ENCODE results near the gene SPATA9. TPM values are rescaled to one million over a fixed set of nuclear protein-coding genes. Genes with fewer than 3 reads are reported as not detected.

Gene SPATA9
- total RNA-seq, 1 donor from 2014 or later: 1.0 TPM

- DNase-seq (ENCODE audit: low read depth, low spot score): no peak
Observed at GRCh38 chr5:95686651-95687050, 3.9 kb upstream of the SPATA9 start.

GRCh38 chr5:95684361-95684760, 1.6 kb upstream of the SPATA9 start:
- Mint-ChIP-seq H3K4me3 (no peak overlapping the region), H3K9me3 (peaks cover 5% of the 10 kb centered on the region), H3K27me3 (ENCODE audit: low read depth) (no peaks in the 10 kb centered on the region), H3K36me3 (ENCODE audit: low read depth) (no peaks in the 10 kb centered on the region), H3K4me1 (peaks cover 16% of the 10 kb centered on the region), H3K27ac (ENCODE audit: unreplicated experiment) (peak overlapping the region; percentile 0)
- no peak for TF ChIP-seq CTCF (conservative IDR thresholded peaks at IDR 0.05)
- no peak for DNase-seq (ENCODE audit: low read depth, low spot score)

More at GRCh38 chr5:95686651-95687050, 3.9 kb upstream of the SPATA9 start:
- H3K9me3 Mint-ChIP-seq: peaks cover 8% of the 10 kb centered on the region
- no peaks in the 10 kb centered on the region for H3K27me3 Mint-ChIP-seq (ENCODE audit: low read depth)
- H3K36me3 Mint-ChIP-seq (ENCODE audit: low read depth): no peaks in the 10 kb centered on the region
- no peak overlapping the region for H3K27ac Mint-ChIP-seq (ENCODE audit: unreplicated experiment)
- H3K4me1 Mint-ChIP-seq: peaks cover 16% of the 10 kb centered on the region
- H3K4me3 Mint-ChIP-seq: no peak overlapping the region
- TF ChIP-seq CTCF (conservative IDR thresholded peaks at IDR 0.05): no peak

- Mint-ChIP-seq H3K9me3 (no peaks in the 10 kb centered on the region), H3K4me3 (no peak overlapping the region), H3K27me3 (ENCODE audit: low read depth) (no peaks in the 10 kb centered on the region), H3K27ac (ENCODE audit: unreplicated experiment) (no peak overlapping the region), H3K4me1 (no peaks in the 10 kb centered on the region), H3K36me3 (ENCODE audit: low read depth) (no peaks in the 10 kb centered on the region)
- no peak for DNase-seq (ENCODE audit: low read depth, low spot score)
- TF ChIP-seq CTCF (conservative IDR thresholded peaks at IDR 0.05): no peak
Observed at GRCh38 chr5:95673081-95673480, 9.7 kb downstream of the SPATA9 start.

GRCh38 chr5:95672641-95673040, 10.2 kb downstream of the SPATA9 start:
- Mint-ChIP-seq H3K27me3 (ENCODE audit: low read depth) (no peaks in the 10 kb centered on the region), H3K27ac (ENCODE audit: unreplicated experiment) (no peak overlapping the region), H3K4me1 (no peaks in the 10 kb centered on the region), H3K9me3 (no peaks in the 10 kb centered on the region), H3K4me3 (no peak overlapping the region), H3K36me3 (ENCODE audit: low read depth) (no peaks in the 10 kb centered on the region)
- TF ChIP-seq CTCF (conservative IDR thresholded peaks at IDR 0.05): no peak
- no peak for DNase-seq (ENCODE audit: low read depth, low spot score)

GRCh38 chr5:95671826-95672225, 11.0 kb downstream of the SPATA9 start:
- H3K36me3 Mint-ChIP-seq (ENCODE audit: low read depth): no peaks in the 10 kb centered on the region
- no peaks in the 10 kb centered on the region for H3K4me1 Mint-ChIP-seq
- DNase-seq (ENCODE audit: low read depth, low spot score): no peak
- no peaks in the 10 kb centered on the region for H3K9me3 Mint-ChIP-seq
- no peaks in the 10 kb centered on the region for H3K27me3 Mint-ChIP-seq (ENCODE audit: low read depth)
- H3K27ac Mint-ChIP-seq (ENCODE audit: unreplicated experiment): no peak overlapping the region
- no peak overlapping the region for H3K4me3 Mint-ChIP-seq
- no peak for TF ChIP-seq CTCF (conservative IDR thresholded peaks at IDR 0.05)

GRCh38 chr5:95670568-95670967, 12.2 kb downstream of the SPATA9 start:
- no peak for DNase-seq (ENCODE audit: low read depth, low spot score)
- Mint-ChIP-seq H3K36me3 (ENCODE audit: low read depth) (no peaks in the 10 kb centered on the region), H3K4me3 (no peak overlapping the region), H3K27me3 (ENCODE audit: low read depth) (no peaks in the 10 kb centered on the region), H3K27ac (ENCODE audit: unreplicated experiment) (no peak overlapping the region), H3K9me3 (no peaks in the 10 kb centered on the region), H3K4me1 (no peaks in the 10 kb centered on the region)
- no peak for TF ChIP-seq CTCF (conservative IDR thresholded peaks at IDR 0.05)
